ENCODE results near the gene LY6G6F. TPM values are rescaled to one million over a fixed set of nuclear protein-coding genes. Genes with fewer than 3 reads are reported as not detected.

The LY6G6F gene
- total and polyA plus RNA-seq, 2 of the 13 experiments (the other 11 are each of a cell fraction or from before 2014, with no cell fraction given), result not detected

- TF ChIP-seq MTERF4 (CRISPR knock-in tag; IDR thresholded peaks at IDR 0.05) (peak; percentile 87), ZNF232 (CRISPR knock-in tag; IDR thresholded peaks at IDR 0.05; ENCODE audit: borderline replicate concordance) (peak; percentile 93), FOXK1 (CRISPR knock-in tag; IDR thresholded peaks at IDR 0.05; ENCODE audit: borderline replicate concordance, low read depth) (peak; percentile 72; the same call in 1 of the 2 replicates), NFE2L1 (CRISPR knock-in tag; IDR thresholded peaks at IDR 0.05; ENCODE audit: borderline replicate concordance) (peak; percentile 88; the same call in 1 of the 2 replicates), SYNCRIP (IDR thresholded peaks at IDR 0.05; ENCODE audit: insufficient read depth, low read depth, low read length) (no peak), ZFP82 (CRISPR knock-in tag; IDR thresholded peaks at IDR 0.05; ENCODE audit: borderline replicate concordance) (peak; percentile 99), EP300 (IDR thresholded peaks at IDR 0.05; ENCODE audit: low read depth in 2 of 2, low read length in 2 of 2) (no peak; a peak in 1 of 4 replicates), EP300 (CRISPR knock-in tag; IDR thresholded peaks at IDR 0.05; ENCODE audit: borderline replicate concordance) (peak; percentile 71), HNF1A (IDR thresholded peaks at IDR 0.05; ENCODE audit: low read depth) (no peak), HNF1A (CRISPR knock-in tag; IDR thresholded peaks at IDR 0.05; ENCODE audit: borderline replicate concordance) (peak; percentile 92), NAIF1 (CRISPR knock-in tag; IDR thresholded peaks at IDR 0.05; ENCODE audit: borderline replicate concordance) (peak; percentile 92), ZNF121 (CRISPR knock-in tag; IDR thresholded peaks at IDR 0.05) (peak; percentile 12; the same call in 1 of the 2 replicates), ZNF570 (CRISPR knock-in tag; IDR thresholded peaks at IDR 0.05; ENCODE audit: borderline replicate concordance) (peak; percentile 98), AGO2 (optimal IDR thresholded peaks at IDR 0.05; ENCODE audit: low read depth, low read length) (peak; percentile 78), ZFP37 (CRISPR knock-in tag; IDR thresholded peaks at IDR 0.05; ENCODE audit: borderline replicate concordance) (peak; percentile 84; the same call in 1 of the 2 replicates), U2AF1 (optimal IDR thresholded peaks at IDR 0.05; ENCODE audit: low read depth, low read length) (no peak), ZNF644 (CRISPR knock-in tag; IDR thresholded peaks at IDR 0.05; ENCODE audit: low read depth) (no peak)
- TF ChIP-seq, protein P1, sequence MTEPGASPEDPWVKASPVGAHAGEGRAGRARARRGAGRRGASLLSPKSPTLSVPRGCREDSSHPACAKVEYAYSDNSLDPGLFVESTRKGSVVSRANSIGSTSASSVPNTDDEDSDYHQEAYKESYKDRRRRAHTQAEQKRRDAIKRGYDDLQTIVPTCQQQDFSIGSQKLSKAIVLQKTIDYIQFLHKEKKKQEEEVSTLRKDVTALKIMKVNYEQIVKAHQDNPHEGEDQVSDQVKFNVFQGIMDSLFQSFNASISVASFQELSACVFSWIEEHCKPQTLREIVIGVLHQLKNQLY (CRISPR knock-in tag; IDR thresholded peaks at IDR 0.05), result peak; percentile 77
- TF ChIP-seq, protein P2, sequence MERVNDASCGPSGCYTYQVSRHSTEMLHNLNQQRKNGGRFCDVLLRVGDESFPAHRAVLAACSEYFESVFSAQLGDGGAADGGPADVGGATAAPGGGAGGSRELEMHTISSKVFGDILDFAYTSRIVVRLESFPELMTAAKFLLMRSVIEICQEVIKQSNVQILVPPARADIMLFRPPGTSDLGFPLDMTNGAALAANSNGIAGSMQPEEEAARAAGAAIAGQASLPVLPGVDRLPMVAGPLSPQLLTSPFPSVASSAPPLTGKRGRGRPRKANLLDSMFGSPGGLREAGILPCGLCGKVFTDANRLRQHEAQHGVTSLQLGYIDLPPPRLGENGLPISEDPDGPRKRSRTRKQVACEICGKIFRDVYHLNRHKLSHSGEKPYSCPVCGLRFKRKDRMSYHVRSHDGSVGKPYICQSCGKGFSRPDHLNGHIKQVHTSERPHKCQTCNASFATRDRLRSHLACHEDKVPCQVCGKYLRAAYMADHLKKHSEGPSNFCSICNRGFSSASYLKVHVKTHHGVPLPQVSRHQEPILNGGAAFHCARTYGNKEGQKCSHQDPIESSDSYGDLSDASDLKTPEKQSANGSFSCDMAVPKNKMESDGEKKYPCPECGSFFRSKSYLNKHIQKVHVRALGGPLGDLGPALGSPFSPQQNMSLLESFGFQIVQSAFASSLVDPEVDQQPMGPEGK (CRISPR knock-in tag; IDR thresholded peaks at IDR 0.05), result peak; percentile 97
- TF ChIP-seq, protein P3, sequence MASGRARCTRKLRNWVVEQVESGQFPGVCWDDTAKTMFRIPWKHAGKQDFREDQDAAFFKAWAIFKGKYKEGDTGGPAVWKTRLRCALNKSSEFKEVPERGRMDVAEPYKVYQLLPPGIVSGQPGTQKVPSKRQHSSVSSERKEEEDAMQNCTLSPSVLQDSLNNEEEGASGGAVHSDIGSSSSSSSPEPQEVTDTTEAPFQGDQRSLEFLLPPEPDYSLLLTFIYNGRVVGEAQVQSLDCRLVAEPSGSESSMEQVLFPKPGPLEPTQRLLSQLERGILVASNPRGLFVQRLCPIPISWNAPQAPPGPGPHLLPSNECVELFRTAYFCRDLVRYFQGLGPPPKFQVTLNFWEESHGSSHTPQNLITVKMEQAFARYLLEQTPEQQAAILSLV (CRISPR knock-in tag; IDR thresholded peaks at IDR 0.05; ENCODE audit: borderline replicate concordance), result peak; percentile 99
Measured at GRCh38 chr6:31739639-31740396, 33.2 kb downstream of the LY6G6F start, which contains the start of gene MSH5 (continued).
